GM19043 (cell line): Measurements from ENCODE around the gene CNTN2.

Experiments
- ATAC-seq: cut with Tn5 transposase; IDR thresholded peaks from one replicate; pipeline ENCODE4 v1.9.1; 2021; ENCODE audit warnings: low read depth; ENCODE audit not compliant: unreplicated experiment

Gene CNTN2

DNA sequence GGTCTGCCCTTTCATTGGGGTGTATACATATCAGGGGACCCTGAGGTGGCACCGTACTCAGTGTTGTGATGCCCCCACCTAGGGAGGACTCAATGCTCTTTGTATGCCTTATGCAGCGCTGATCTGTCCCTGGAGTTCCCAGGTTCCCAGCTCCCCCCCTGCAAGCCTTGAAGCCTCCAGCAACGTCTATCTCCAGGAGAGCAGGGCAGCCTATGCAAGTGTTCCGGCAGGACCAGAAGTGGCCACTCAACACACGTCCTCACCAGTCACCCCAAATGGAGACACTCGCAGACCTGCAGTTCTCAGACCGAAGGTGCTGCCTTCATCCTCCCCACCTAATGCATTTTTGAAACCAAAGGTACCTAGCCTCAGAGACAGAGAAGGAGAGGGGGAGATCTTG lies 25.2 kb upstream of the CNTN2 start:
- no peak for ATAC-seq

DNA sequence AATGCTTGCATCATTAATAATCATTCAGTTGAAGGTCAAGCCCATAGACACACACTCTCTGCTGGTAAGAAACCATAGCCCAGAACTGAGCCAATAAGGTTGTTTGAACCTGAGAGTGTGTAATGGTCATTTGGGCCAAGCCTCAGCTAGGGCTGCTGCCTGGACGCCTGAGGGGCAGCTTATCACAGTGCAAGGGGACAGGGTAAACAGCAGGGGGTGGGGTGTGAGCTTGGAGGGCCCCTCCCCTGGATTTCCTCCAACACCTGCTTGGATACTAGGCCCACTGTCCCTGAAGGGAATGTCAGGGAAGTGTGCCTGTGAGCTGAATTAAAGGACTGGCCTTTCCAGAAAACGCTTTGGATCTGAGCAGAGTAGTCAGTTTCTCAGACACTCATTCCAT lies 24.6 kb upstream of the CNTN2 start:
- no peak for ATAC-seq

DNA sequence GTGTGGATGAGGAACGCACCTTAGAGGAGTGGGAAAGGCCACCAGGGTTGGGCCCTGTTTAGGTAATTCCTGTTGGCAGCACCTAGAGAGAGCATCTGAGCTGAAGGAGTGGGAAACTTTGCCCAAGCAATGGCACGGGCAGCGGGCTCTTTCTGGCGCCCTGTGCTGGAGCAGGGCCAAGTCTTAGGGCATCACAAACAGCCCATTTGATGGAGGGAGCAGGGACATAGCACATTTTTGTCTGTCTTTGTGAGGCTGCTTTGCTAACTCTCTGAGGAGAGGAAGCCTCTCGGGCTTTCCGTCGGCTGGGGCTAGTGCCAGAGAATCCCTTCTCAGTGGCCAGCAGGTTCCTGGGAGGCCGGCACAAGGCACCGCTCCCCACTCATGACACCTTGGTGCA lies 22.5 kb upstream of the CNTN2 start:
- ATAC-seq, result no peak

DNA sequence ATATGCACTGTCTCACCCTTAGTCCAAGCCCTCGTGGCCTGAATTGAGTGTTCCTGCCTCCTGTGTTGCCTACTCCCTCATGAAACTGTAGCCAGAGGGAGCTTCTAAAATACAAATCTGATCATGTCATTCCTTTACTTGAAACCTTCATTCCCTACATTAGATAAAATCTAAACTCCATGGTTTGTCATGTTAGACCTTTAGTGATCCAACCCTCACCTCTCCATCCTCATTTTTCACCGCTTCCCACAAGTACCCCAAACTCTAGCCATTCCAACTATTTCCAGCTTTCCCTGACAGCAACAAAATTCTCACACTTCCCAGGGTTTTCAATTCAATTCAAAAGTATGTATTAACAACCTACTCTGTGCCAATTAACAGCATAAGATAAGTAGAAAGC lies 18.3 kb upstream of the CNTN2 start:
- no peak for ATAC-seq

DNA sequence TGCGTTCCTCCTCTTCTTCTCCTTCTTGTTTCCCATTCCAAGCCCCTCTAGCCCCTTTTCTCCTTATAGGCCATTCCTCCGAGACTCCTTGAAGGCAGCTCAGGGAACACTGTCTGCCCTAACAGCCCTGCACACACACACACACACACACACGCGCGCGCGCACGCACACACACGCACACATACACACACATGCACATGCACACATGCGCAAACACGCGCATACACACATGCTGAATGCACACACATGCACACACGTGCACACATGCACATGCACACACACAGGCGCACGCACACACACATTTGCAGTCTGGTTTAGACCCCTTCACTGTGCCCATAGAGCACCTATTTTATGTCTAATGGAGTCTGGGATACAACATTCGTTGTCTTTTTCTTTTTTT lies 17.8 kb upstream of the CNTN2 start:
- no peak for ATAC-seq

DNA sequence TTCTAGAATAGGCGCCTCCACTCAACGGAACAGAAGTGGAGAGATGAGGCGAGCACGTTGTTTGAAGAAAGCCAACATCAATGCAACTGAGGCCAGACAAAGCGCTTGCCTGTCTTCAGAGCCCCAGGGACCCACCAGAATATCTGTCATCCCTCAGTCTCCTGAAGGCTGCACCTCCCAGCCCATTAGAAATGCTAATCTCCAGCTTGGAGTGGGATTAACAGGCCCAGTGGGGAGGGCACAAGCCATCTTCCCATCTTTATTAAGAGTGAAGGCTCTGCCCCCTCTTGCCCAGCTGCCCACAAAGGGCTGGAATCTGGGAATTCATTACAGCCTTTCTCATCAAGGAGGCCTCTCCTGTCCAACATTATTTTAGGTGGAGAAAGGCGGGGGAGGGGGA lies 16.8 kb upstream of the CNTN2 start:
- no peak for ATAC-seq

DNA sequence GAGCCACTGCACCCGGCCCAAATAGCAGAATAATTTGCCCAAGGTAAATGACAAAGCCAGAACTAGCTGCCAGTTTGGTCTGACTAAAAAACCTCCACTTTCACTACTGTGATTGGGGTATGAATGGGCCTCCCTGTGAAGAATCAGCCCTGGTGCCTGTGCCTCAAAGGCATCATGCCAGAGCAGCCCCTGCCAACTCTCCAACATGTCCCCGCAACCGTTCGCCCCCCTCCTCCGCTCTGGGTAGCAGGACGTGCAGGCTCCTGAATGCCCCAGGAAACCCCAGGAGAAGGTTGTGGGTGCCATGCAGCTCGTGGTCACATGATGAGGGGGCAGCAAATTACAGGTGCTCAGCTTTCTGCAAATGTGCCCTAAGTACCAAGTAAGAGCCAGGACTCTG lies 14.6 kb upstream of the CNTN2 start:
- ATAC-seq, result no peak

DNA sequence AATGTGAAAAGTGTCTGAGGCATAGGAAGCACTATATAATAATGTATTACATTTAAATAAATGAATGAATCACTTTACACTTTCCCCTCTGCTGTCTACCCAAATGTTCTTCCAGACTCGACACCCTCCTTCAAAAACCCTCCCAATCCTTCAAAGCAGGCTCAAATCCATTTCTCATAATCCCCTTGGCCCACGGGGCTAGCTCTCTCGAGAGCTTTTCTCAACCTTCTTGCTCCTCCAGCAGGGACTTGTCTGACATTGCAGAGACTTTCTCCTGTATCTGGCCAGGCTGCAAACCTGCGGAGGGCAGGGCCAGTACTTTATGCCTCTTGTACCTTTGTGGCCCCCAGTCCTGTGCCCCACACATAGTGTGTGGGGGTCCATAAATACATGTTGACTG lies 14.1 kb upstream of the CNTN2 start:
- no peak for ATAC-seq

DNA sequence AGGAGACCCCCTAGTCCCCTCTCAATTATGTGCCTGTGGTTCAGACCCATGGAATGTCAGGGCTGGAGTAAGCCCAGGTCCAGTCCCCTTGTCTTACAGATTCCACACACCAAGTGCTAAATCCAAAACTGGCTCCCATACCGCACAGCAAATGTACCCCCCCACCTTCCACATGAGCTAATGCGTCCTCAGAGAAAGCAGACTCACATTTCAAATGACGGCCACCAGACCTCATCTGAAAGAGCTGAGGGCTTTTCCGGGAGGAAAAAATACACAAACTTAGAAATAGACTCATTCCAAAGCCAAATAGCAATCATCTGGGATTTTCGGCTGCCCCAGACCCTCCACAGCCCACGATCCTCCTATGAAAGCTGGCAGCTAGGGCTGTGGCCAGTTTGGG lies 12.8 kb upstream of the CNTN2 start:
- ATAC-seq, result no peak

DNA sequence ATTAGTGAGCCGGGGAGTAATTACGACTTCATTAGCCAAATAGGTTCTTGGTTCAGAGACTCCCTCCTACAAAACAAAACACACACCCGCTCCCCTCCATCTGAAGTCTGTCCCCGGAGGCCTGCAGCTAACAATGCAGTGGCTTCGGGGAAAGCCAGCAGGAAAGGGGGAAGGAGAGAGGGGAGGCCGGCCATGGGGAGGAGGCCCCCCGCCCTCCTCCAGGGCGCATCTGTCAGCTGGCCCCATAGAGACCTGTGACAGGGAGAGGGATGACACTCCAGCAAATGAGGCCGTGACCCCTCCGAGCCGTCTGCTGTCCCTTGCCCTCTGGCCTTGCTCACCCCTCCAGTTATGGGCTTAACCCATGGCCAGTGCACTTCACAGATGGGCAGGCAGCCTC lies 12.1 kb upstream of the CNTN2 start:
- no peak for ATAC-seq

DNA sequence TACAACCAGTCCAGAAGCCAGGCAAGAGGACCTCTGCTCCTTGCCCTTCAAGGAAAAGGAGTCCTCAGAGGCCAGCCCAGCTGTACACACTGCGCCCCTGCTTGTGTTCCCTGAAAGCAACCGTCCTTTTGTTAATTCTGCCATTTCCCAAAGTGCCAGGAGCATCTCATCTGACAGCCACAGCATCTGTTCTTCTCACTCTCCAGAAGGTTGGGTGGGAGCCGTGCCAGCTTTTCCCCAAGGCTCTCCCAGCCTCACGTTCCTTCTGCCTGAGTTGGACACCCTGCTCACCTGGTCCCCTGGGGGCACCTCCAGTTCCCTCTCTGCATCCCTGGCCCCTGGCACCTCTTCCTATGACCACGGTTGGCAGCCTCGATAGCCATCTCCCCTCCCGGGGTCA lies 10.5 kb upstream of the CNTN2 start:
- no peak for ATAC-seq

DNA sequence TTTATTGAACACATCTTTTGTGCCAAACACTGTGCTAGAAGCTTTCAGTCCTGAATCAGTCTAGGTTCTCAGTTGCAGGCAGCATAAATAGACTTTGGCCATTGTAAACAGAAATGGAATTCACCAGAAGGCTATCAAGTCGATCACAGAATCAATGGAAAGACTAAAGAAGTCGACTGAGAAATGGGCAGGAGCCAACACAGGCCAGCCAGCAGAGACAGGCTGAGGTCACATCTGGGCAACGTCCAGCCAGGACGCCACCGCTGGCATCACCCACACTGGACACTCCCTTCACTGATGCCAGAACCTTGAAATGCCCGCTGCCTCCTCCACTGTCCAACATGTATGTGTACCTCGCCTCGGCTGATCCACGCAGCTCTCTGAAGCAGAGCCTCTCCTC lies 5.5 kb upstream of the CNTN2 start:
- ATAC-seq, result no peak

DNA sequence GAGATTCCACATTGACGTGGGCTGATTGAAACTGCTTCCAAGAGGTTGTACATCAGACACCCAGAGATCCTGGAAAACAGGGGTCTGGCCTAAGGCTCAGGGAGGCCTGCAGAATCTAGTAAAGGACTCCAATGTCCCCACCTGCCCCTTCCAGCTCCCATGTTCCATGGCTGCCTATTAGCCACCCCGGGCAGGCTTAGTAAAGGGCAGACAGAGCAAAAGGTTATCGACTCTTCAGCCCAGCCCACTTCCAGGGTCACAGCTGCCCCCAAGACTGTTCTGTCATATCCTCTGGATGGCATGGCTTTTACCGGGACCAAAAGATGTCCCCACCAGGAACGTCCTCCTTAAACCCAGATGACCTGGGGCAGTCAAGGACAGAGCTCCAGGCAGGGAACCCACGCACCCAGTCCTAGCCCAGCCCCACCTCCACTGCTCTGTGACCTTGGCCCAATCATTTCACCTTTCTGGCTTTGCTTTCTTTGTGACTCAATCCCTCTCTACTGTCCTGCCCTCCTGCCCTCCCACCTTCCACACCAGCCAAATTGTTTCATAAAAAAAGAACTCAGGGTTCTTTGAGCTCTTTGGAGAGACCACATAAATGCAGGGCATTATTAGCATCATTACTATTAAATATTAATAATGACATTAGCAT lies 4.8 kb upstream of the CNTN2 start:
- ATAC-seq, result no peak

DNA sequence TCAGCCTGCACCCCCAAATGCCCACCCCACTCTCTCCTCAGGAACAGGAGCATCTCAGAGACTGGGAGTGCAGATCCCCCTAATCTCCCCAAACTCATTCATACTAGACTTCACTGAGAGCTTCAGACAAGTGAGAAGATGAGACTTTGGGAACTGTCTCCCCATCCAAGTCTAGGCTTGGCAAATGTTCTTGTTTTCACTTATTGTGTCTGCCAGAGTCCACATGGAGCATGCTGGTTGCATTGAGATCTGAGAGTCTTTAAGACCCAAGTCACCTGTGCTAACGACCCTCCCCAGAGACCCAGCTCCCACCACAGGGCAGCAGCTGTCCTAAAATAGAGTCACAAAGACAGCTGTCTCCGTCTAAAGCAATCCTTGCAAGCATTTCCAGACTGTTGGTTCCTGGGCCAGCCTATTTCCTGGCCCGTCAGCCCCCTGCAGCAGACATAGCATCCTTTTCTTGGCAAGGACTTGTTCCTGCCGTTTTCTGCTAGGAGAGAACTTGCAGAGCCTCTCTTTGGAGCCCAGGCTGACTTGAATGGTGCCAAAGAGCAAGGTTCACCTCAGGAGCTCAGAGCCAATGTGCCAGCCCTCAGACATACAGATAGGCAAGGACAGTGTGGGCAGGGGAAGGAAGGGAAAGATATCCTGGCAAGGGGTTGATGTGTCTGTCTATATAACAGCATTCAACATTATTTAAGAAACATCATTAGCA lies 1.9 kb upstream of the CNTN2 start:
- ATAC-seq, result no peak

DNA sequence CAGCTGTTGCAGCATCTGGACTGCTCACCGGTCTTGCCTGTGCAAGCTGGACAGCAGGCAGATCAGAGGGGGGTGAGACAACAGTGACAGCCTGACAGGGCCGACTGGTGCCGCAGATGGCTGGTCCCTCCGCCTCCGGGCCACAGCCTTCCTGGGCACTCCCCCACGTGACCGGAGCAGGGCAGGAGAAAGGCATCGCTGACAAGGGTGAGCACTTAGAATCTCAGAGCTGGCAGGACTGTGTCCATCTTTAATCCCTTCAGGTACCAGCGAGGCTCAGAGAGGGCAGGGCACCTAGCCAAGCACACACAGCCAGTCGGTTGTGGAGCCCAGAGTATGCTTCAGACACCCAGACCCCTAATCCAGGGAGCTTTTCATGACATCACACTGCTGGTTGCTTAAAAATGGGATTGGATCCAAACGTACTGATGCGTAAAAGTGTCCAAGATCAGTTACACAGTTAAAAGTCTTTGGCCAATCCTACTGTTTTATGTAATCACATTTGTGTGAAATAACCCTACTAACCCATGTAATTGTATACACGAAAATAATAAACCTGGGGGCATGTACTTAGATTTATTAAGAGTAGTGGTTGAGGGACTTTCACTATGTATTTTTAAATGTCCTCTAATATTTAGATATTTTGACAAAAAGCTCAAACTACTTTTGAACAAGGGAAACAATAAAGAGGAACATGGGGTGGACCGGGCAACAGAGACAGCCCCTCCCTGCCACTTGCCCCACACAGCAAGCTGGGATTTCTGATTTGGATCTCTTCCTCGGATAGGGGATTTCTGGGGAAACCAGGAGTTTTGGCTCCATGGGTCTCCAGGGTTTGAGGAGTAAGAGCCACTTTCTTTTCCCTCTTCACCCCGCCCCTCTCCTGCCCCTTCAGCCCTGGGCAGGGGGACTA lies 758 bp upstream of the CNTN2 start:
- no peak for ATAC-seq

DNA sequence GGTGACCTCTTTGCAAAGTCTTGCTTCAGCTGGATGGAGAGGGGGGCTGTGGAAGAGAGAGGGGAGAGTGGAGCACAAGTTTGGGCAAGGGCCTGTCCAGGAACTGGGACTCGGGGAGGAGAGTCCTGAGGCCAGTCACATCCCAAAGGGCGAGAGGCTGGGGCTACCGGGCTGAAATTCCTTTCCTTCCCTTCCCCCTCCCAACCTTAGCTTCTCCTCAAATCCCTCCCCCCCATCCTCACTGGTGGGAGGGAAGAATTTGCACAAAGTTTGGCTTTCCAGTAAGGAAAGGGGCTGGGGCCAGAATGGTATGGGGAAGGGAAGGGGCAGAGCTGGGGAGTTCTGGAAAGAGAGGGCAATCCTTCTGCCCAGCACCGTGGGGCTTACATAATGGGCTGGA lies 854 bp downstream of the CNTN2 start:
- no peak for ATAC-seq

DNA sequence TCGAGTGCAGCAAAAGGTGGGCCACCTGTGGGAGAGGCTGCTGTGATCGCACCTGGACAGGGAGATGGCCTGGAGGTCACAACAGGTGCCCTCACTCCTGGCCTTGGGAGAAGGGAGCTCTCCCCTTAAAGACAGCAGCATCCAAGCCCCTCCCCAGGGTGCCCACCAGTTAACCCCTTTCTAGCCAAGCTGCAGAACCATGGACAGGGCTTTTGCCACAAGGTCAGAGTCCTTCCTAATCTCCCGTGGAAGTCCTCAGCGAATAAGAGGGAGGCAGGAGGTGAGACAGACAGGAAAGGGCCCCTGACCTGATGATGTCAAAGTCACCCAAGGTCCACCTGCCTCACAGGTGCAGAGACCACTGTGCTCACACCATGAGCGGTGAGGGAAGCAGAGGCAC lies 1.7 kb downstream of the CNTN2 start:
- no peak for ATAC-seq

DNA sequence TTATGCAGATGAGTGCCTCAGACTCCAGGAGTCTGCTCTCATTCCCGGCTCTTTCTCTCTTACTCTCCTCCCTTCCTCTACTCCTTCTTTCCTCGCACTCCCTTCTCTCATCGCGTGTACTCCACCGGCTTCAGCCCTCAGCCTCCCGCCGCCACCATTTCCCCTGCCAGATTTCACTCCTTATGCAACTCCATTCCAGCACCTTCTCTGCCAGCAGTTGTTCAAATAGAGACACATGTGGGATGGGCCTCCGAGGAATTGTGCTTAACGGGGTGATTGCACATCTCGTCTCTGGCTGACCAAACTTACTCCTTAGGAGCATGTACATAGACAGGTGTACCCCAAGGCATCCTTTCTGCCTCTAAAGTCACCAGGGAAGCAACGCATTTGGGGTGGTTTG lies 2.1 kb downstream of the CNTN2 start:
- ATAC-seq, result no peak

DNA sequence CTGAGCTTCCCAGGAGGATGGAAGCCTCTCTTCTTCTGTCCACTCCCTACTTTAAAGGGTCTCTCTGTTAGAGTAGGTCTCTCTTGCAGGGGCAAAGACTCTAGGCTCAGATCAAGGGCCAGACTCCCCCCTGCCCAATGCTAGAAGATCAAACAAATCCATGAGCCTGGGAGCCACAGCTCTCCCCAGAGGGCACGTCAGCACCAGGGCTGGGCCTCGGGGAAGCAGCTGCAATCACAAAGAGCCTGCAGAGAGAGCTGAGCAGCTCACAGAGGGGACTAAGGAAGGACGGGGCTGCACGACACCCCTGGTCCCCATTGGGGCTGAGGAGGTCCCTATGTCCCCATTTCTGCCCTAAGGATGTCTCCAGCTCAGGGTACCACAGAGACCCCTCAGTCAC lies 3.9 kb downstream of the CNTN2 start:
- ATAC-seq, result no peak

DNA sequence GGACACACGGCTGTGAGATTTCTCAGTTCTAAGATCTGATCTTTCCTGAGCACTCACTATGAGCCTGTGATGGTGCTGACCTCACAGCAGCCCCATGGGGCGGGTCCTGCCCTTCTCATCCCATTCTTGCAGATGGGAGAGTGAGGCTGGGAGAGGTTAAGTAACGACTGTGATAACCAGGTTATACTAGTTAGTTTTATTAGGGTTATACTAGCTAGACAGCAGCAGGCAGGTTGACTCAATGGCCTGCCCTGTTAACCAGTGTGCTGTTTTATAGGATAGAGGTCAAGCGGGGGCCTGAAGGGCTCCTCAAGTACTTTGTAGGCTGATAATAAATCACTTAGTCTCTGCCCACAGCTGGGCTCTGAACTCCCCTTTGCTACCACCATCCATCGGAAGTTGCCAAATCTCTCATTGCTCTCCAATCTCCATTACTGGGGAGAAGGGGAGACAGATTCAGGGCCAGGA lies 4.8 kb downstream of the CNTN2 start:
- no peak for ATAC-seq

DNA sequence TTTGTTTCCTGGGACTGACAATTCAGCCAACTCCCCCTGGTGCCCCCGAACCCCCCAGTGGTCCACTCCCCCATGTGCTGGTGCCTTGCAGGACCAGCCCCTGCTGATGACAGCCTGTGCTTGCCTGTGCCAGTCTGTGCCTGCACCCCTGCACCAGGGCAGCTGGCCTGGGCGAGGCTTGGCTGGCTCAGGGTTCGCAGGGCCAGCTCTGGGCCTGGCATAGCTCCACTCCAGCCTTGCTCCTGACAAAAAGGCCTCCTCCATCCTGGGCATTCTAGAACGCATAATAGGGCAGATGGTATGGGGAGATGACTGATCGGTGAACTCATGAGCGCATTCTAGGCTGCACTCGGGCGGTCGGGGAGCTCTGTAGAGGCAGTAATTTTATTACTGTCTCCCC lies 5.4 kb downstream of the CNTN2 start:
- ATAC-seq, result no peak

DNA sequence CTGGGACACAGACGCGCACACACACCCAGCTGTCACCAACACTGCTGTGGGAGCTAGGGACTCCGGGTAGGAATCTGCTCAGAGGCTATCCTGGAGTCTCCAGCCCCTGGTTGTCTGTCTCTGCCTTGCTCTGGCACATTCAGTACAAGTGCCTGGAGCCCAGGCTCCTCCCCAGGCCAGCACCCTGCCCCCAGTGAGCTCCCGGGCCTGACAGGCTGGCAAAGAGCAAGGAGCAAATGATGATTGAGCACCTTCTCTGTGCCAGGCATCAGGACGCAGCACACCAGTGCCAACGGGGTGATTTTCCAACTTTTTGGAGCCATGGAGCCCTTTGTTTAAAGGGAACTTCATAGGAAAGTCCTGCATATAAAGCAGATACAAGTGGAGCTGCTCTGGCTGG lies 6.5 kb downstream of the CNTN2 start:
- ATAC-seq, result no peak
